Fibroblast of lung (primary cell): ENCODE measurements around the gene SMG7.

Experiments
- EZH2 ChIP-seq: IDR thresholded peaks from 2 replicates; pipeline ENCODE4 v1.5.1; 2012; ENCODE audit warnings: low read length, control low read depth, mild to moderate bottlenecking; ENCODE audit errors: missing control alignments
- TF ChIP-seq, protein P1 (sequence below), 2 donors: IDR thresholded peaks in 1 of 2; conservative IDR thresholded peaks in 1 of 2; 1 replicate in 1 of 2; 2 replicates in 1 of 2; pipeline ENCODE4 v1.5.1; 2011 to 2012; ENCODE audit warnings: low read length in 2 of 2, control low read depth in 1 of 2, inconsistent platforms in 1 of 2, low read depth in 1 of 2, mild to moderate bottlenecking in 1 of 2

DNA sequence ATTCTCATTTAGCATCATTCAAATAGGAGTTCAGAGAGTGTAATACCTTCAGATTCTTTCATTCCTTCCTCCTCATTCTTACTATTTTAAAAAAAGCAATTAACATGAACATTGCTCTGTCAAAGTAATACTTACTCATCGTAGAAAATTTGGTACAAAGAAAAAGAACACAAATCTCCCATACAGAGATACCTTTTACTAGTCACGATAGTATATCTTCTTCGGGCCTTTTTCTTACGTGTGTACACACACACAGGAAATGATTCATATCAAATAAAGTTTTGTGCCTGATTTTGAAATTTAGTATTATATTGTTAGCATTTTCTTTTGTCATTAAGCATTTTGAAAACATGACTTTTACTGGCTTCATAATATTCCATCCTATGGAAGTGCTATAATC is 65.1 kb downstream of the SMG7 start:
- TF ChIP-seq, protein P1, sequence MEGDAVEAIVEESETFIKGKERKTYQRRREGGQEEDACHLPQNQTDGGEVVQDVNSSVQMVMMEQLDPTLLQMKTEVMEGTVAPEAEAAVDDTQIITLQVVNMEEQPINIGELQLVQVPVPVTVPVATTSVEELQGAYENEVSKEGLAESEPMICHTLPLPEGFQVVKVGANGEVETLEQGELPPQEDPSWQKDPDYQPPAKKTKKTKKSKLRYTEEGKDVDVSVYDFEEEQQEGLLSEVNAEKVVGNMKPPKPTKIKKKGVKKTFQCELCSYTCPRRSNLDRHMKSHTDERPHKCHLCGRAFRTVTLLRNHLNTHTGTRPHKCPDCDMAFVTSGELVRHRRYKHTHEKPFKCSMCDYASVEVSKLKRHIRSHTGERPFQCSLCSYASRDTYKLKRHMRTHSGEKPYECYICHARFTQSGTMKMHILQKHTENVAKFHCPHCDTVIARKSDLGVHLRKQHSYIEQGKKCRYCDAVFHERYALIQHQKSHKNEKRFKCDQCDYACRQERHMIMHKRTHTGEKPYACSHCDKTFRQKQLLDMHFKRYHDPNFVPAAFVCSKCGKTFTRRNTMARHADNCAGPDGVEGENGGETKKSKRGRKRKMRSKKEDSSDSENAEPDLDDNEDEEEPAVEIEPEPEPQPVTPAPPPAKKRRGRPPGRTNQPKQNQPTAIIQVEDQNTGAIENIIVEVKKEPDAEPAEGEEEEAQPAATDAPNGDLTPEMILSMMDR (conservative IDR thresholded peaks at IDR 0.05 in 1 of 2, IDR thresholded peaks at IDR 0.05 in 1 of 2; ENCODE audit: low read depth in 1 of 2, low read length in 2 of 2): no peak
- no peak for TF ChIP-seq EZH2
